Measurements from ENCODE around the gene GTF2A1.

DNA sequence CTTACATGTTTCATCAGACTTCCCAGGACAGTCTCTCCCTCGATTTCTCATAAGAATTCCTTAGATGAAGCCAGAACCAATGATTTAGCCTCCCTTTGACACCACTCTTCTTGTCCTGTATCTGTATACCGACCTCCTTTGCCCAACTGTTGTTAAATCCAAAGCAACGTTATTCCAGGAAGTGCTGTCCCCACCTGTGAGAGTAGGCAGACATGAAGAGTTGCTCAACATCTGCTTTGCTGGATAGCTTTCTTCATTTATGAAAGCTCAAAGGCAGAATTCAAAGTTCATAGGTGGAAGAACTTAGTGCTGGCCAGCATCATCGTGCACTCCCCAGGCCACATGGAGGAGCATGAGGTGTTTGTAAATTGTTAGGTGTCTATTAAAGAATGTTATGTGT, 55.6 kb downstream of the GTF2A1 start:
- TF ChIP-seq EZH2 (IDR thresholded peaks at IDR 0.05; ENCODE audit: borderline replicate concordance): no peak
- TF ChIP-seq, protein P1, sequence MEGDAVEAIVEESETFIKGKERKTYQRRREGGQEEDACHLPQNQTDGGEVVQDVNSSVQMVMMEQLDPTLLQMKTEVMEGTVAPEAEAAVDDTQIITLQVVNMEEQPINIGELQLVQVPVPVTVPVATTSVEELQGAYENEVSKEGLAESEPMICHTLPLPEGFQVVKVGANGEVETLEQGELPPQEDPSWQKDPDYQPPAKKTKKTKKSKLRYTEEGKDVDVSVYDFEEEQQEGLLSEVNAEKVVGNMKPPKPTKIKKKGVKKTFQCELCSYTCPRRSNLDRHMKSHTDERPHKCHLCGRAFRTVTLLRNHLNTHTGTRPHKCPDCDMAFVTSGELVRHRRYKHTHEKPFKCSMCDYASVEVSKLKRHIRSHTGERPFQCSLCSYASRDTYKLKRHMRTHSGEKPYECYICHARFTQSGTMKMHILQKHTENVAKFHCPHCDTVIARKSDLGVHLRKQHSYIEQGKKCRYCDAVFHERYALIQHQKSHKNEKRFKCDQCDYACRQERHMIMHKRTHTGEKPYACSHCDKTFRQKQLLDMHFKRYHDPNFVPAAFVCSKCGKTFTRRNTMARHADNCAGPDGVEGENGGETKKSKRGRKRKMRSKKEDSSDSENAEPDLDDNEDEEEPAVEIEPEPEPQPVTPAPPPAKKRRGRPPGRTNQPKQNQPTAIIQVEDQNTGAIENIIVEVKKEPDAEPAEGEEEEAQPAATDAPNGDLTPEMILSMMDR (IDR thresholded peaks at IDR 0.05; ENCODE audit: poor library complexity): no peak
- TF ChIP-seq EZH2phosphoT487 (IDR thresholded peaks at IDR 0.05; ENCODE audit: low read depth, severe bottlenecking, unreplicated experiment): no peak
